Right ventricle myocardium superior (tissue), 1 donor: ENCODE measurements around the gene GNG7. TPM values are rescaled to one million over a fixed set of nuclear protein-coding genes. Genes with fewer than 3 reads are reported as not detected.
"Not testable (repeated sequence)": the region's sequence is repeated elsewhere in the genome, so short reads cannot be mapped to it uniquely, and the experiment has no call there.

Source experiments
- ATAC-seq: fragments of 200-7000 bp; cut with Tn5 transposase; one replicate; pipeline ENCODE4 v1.9.1; 2020; ENCODE audit warnings: mild to moderate bottlenecking; ENCODE audit not compliant: poor library complexity
- DNase-seq: peaks from one replicate; pipeline ENCODE4 v3.0.0-alpha.2; 2020
- intact Hi-C: fragments of 100-400 bp; cut with DNase I; formaldehyde crosslinking; loops from one replicate; pipeline ENCODE4 v1.11.2; 2022
- total RNA-seq: library from RNA; stranded (reverse); fragmentation: NEBNext Ultra II Directional; extraction: Animal tissue kit (Norgen Biotek cat#: 25700); gene quantifications from one replicate; pipeline ENCODE4 v1.2.1, GENCODE V29; 2021
- donor health status: DM: no; HTN: yes; CAD: no; lungs with severe emphysema.

Gene GNG7
- total RNA-seq, 1 donor from 2014 or later: 35.2 TPM

DNA sequence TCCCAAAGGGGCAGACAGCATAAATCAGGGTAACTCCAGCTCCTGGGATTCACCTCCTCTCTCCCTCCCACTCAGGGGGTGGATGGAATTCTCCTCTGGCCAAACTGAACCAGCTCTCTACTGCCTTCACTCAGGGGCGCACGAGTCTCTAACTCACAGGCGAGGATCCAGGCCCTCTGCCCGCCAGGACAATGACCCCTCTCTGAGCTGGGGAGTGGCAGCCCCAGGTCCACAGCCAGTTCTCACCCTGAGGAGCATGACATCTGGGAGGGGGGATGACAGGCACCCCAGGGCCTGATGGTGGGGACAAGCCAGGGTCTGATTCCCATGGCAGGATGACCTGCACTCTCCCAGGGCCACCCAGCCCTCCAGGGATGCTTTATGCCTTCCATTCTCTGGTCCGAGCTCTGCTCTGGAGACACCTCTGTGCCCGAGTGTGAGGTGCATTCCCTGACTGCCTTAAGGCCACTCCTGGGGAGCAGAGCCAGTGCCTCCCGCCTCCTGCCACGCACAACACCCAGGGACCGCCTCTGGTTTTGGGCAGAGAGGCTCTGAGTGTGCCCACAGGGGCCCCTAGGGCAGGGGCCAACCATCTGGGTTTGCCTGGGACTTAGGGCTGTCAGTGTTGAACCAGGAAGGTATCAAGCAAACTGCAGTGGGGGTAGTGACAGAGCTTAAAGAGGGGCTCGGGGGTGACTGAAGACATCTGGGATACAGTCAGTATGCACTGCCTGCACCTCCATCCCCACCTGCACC is 66.2 kb downstream of the GNG7 start:
- ATAC-seq (no peak), DNase-seq (no peak)
- intact Hi-C loops: no loop called here

DNA sequence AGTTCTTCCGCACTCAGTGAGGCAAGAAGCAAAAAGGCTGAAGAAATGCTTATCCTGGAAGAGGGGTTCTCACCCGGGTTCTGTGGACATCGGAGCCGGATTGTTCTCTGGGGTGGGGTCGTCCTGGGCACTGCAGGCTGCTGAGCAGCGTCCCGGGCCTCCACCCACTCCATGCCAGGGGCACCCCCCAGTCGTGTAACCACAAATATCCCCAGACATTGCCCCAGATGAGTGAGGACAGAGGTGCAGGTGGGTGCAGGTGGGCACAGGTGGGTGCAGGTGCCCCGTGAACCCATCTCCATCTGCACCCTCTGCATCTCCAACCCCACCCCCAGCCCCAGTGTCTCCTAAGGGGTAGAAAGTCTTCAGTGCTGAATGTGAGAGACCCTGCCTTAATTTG is 67.5 kb downstream of the GNG7 start:
- peak; percentile 2 for ATAC-seq
- no peak for DNase-seq
- intact Hi-C loops: no loop called here

DNA sequence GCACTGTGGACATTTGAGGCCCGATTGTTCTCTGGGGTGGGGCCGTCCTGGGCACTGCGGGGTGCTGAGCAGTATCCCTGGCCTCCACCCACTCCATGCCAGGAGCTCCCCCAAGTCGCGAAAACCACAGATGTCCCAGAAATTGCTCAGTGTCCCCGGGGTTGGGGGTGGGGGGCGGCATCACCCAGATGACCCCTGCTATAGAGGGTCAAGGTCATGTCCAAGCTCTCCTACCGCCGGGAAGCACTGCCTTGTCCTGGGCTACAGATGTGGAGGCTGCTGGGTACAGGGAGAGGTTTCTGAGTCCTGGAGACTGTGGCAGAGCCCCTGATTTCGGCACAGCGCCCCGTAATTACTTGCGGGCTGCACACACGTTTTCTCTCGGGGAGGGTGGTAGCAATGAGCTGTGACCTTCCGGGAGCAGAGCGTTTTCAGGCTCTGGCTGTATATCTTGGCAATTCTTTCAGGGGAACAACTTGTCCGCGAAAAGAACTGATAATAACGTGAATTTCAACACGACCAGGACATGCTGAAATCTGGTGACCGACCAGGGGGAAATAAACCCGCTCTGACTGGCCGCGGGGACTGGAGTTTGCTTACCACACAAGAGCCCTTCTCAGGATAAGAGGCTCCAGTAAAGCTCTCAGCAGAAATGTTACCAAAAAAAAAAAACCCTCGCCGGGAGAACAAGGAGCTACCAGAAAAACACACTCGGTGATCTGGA is 68.1 kb downstream of the GNG7 start:
- intact Hi-C loops: no loop called here
- ATAC-seq: peak; percentile 83
- DNase-seq: peak; percentile 85

DNA sequence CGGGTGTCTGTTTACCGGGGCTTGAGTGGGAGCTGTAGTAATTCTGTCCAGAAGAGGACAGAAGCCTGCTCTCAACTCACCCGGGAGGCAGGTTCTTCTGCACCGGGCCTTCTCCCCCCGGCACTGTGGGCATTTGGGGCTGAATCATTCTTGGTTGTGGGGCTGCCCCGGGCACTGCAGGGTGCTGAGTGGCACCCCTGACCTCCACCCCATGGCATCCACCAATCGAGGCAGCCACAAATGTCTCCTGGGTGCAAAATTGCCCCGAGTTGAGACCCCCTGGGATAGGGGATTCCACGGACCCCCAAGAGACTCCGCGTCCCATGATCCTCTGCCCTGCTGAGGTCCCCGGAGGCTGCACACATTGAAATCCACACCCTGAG is 68.8 kb downstream of the GNG7 start:
- intact Hi-C loops: no loop called here
- DNase-seq (no peak), ATAC-seq (no peak)

DNA sequence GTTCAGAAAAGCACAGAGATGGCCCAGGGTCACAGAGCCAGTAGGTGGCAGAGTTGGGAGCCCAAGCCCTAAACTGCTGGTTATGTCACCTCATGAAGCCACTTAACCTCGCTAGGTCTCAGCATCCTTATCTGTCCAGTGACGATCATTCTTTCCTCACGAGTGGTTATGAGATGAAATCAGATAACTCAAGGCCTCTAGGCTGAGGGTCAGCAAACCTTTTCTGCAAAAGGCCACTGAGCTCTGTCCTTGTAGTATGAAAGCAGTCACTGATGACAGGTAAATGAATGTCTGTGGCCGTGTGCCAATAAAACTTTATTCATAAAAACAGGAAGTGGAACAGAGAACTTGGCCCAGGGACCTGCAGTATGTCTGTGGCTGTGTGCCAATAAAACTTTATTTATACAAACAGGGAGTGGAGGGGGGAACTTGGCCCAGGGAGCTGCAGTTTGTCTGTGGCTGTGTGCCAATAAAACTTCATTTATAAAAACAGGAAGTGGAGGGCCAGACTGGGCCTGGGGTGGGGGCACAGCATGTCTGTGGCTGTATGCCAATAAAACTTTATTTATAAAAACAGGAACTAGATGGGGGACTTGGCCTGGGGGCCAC is 71.2 kb downstream of the GNG7 start:
- no peak for ATAC-seq
- DNase-seq: no peak
- intact Hi-C loops: no loop called here

DNA sequence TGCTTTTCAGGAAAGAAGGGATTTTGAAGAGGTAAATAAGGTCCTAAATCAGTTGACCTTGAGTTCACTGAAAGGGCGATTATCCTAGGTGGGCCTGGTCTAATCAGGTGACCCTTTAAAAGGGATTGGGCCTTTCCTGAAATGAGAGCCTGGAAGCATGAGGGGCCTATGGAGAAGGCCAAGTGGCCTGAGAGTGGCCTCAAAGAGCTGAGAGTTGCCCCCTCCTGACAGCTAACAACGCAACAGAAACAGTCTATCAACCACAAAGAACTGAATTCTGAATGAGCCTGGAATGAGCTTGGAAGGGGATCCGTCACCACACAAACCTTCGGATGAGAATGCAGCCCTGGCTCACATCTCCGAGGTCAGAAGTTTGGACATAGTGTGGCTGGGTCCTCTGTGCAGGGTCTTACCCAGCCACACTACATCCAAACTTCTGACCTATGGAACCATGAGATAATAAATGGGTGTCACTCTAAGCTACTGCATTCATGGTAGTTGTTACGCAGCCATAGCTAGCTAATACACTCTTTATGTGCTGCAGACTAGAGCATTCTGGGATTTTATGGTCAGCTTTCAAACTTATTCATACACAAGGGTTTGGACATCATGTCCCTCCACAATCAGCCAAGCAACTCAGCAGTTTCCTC is 72.0 kb downstream of the GNG7 start:
- no peak for DNase-seq
- intact Hi-C loops: no loop called here
- no peak for ATAC-seq

DNA sequence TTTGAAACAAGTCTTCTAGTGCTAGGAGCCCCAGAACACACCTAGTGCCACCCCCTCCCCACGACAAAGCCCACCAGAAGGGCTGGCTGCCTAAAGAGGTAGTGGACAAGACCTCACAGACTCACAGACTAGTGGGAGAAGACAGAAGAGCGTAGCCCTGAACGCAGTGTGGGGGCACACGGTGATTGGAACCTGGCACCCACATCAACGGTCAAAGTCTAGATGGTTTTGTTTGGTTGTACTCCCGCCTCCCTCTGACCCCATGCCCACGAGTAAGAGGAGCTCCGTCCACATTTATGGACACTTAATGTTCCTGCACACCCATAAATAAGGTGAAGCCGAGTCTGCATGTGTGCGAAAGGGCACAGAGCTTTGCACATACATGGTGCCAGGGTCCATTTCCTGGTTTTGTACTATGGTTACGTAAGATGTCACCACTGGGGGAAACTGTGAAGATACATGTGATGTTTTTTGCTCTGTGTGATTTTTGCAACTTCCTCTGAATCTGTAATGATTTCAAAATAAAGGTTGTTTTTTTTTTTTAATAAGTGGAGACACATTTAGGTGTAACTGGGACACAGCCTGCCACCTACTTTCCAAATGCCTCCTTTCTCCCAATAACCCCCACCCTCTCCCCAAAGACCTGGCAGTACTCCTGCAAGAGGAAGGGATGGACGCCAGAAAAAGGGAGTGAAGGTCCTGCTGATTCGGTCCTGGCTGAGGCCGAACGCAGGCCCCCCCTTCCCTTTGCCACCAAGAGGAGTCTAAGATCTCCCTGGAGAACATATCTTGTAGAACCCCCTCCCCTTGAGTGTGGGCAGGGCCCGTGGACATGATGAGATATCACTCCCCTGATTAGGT is 72.8 kb downstream of the GNG7 start:
- intact Hi-C loops: no loop called here
- no peak for DNase-seq
- ATAC-seq: no peak

DNA sequence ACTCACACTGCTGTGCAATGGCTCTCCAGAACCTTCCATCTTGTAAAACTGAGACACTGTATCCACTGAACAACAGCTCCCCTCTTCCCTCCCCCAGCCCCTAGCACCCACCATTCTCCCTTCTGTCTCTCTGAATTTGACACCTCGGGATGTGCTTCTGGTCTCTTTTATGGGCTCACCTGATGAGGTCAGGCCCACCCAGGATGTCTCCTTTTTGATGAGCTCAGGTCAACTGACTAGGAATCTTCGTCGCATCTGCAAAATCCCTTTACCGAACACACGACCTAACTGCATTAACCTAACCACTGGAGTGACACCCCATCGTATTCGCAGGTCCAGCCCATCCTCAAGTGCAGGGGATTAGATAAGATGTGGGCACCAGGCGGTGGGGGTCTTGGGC is 73.9 kb downstream of the GNG7 start:
- ATAC-seq (no peak), DNase-seq (no peak)
- intact Hi-C loops: no loop called here

DNA sequence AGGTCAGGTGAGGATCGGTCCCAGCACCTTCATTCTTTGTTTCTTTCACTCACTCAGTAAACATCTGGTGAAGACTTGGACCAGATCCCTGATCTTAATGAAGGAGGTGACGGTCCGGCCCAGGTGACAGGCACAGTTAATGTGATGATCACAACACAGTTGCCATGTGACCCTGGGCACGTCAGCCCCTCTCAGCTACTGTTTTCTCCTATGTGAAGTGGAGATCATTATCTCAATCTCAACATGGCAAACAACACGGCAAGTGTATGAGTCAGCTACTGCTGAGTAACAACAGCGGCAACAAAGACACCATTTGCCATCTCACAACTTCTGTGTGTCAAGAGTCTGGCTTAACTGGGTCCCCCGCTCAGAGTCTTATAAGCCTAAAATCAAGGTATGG is 74.6 kb downstream of the GNG7 start:
- intact Hi-C loops: no loop called here
- DNase-seq (no peak), ATAC-seq (no peak)

DNA sequence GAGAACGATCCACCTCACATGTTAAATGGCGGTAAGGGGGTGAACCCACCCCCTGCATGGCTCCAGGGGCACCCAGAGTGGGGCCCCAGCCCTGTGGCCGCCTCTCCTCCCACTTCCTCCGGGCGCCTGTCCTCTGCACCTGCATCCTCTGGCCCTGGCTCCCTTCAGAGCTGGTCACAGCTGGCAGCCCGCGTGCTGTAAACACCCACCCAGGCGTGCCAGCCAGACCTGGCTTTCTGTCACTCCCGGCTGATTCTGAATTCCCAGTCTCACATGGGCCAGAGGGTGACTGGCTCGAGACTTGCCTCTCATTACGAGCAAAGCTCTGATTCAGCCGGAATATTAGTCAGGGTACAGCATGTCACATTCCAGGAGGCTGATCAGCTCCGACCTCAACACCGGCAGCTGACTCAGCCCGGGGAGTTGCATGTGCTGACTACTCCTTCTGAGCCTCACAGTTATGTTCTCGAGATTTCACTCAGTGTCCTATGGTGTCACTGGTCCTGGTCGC is 75.1 kb downstream of the GNG7 start:
- DNase-seq: peak; percentile 86
- intact Hi-C loops: no loop called here
- ATAC-seq: peak; percentile 76

DNA sequence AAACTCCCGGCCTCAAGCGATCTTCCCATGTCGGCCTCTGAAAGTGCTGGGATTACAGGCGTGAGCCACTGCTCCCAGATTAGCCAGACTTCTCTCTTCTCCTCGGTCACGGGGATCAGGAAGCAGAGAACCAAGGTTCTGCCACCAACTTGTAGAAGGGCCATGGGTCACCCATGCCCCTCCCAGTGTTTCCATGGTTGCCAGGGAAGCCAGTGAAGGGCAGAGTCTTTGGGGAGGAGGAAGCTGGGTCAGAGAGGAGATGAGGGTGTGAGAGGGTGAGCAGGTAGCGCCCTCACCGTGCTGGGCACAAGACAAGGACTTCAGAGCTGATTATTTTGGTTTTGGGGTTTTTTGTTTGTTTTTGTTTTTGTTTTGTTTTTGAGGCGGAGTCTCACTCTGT is 77.1 kb downstream of the GNG7 start:
- DNase-seq (peak; percentile 66), ATAC-seq (no peak)
- intact Hi-C loops: no loop called here

DNA sequence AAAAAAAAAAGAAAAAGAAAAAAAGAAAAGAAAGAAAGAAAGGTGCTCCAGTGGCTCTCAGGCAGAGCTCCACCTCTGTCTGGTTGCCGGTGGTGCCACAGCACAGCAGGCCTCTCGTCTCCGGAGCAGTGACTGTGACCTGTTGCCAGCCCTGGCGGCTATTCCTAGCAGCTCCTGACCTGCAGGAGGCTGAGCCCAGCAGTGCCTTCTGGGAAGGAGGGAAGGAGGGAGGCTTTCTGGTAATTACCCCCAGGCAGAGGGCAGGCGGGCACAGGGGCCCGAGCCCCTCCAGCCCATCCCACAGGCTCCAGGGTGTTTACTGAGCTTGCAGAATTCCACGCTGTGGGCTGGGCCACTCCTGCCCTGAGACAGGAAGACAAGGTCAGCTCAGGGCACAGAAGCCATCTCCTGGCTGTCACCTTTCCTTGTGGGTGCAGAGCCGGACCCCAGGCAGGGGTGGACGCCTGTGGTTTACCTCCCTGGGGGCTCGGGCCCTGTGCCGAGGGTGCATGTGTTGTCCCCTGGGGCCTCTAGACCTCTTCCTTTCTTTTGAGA is 77.9 kb downstream of the GNG7 start:
- ATAC-seq: peak; percentile 75
- peak; percentile 81 for DNase-seq
- intact Hi-C loops: no loop called here

DNA sequence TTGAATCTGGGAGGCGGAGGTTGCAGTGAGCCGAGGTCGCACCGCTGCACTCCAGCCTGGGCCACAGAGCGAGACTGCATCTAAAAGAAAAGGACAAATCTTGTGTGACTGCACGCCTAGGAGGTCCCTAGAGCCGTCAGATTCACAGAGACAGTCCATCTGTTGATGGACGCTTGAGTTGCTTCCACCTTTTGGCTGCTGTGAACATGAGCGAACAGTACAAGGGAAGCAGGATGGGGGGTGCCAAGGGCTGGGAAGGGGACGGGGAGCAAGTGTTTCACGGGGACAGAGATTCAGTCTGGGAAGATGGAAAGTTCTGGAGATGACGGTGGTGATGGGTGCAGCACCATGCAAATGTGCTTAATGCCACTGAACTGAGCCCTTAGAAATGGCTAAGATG is 78.7 kb downstream of the GNG7 start:
- DNase-seq (no peak), ATAC-seq (no peak)
- intact Hi-C loops: no loop called here

DNA sequence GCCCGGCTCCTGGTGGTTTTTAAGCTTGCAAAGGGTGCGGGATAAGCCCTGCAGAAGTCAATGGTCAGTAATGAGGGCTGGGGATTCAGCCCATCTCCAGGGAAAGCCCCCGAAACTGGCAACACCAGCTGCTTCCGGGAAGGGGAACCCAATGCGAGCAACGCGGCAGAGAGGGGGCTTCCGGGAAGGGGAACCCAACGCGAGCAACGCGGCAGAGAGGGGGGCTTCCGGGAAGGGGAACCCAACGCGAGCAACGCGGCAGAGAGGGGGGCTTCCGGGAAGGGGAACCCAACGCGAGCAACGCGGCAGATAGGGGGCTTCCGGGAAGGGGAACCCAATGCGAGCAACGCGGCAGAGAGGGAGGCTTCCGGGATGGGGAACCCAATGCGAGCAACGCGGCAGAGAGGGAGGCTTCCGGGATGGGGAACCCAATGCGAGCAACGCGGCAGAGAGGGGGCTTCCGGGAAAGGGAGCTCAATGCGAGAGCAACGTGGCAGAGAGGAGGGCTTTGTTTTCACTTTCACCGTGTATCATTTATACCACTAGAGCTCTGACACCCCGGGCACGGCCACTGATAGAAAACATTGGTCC is 80.0 kb downstream of the GNG7 start:
- ATAC-seq, intact Hi-C loops: not testable (repeated sequence)
- peak; percentile 36 for DNase-seq

DNA sequence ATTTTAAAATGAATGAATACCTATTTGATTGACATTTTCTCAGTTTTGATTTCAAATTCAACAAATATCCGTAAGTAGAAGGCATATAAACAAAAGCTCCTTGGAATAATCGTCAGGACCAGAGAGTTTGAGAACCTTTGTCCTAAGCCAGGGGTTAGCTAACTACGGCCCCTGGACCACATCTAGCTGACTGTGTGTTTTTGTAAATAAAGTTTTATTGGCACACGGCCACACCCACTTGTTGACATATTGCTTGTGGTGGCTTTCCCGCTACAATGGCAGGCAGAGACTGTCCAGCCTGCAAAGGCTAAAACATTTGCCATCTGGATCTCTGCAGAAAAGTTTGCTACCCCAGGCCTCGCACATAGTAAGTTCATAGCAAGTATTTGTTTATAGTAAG is 83.4 kb downstream of the GNG7 start:
- ATAC-seq: no peak
- no peak for DNase-seq
- intact Hi-C loops: no loop called here

DNA sequence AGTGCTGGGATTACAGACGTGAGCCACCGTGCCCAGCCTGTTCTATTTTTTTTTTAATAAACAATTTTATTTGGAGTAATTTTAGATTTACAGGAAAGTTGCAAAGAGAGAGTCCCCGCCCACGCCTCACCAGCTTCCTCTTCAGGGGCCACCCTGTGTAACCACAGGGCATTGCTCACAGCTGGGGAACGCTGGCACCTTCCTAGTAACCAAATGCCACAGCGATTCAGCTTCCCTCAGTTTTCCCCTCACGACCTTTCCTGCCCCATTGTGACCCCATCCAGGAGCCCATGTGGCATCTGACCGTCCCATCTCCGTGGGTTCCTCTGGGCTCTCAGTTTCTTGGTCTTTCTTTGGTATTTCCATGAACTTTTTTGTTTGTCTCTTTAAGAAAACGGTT is 83.9 kb downstream of the GNG7 start:
- DNase-seq: peak; percentile 83
- ATAC-seq: peak; percentile 33
- intact Hi-C loops: no loop called here

DNA sequence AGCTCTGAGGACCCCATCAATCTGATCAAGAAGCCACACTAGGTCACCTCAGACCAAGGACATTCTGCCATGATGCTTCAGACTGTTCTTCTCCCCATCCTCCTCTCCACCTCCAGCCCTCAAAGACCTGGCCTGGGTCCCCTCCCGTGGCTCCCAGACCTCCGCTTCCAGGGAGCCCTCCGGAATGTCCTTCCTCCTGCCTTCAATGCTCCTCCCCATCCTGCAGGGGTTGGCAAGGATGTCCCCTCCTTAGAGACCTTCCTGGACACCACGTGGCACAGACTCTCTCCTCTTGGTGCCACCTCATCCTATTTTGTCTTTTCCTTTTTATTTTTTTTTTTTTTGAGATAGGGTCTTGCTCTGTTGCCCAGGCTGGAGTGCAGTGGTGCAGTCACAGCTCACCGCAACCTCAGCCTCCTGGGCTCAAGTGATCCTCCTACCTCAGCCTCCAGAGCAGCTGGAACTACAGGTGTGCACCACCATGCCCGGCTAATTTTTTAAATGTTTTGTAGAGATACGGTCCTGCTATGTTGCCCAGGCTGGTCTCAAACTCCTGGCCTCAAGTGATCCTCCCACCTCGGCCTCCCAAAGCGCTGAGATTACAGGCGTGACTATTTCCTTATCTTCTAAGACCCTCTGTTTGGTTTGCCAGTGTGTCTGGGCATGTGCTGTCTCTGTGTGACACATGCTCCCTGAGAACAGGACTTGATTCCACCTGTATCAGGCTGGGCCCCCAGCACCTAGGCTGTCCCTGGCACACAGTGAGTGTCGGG is 84.9 kb downstream of the GNG7 start:
- intact Hi-C loops: no loop called here
- DNase-seq (peak; percentile 29), ATAC-seq (no peak)
